Testis (tissue), 3 donors: ENCODE measurements around the gene PAXIP1. TPM values are rescaled to one million over a fixed set of nuclear protein-coding genes. Genes with fewer than 3 reads are reported as not detected.

Experiments used
- DNase-seq: peaks from one replicate; pipeline ENCODE4 v3.0.0-alpha.2; 2019
- H3K27ac ChIP-seq, 2 donors: fragments of 200-600 bp; sonication (generic); one replicate each; pipeline ENCODE4 v1.5.1; 2019
- H3K27me3 ChIP-seq: fragments of 200-600 bp; sonication (generic); one replicate; pipeline ENCODE4 v1.5.1; 2019
- H3K36me3 ChIP-seq: fragments of 200-600 bp; sonication (generic); one replicate; pipeline ENCODE4 v1.5.1; 2017; ENCODE audit warnings: low read depth; ENCODE audit errors: missing control alignments
- H3K4me1 ChIP-seq: fragments of 200-600 bp; sonication (generic); one replicate; pipeline ENCODE4 v1.5.1; 2019
- H3K4me3 ChIP-seq, 2 donors: fragments of 200-600 bp; sonication (generic); one replicate each; pipeline ENCODE4 v1.5.1; 2017 to 2019
- H3K9me3 ChIP-seq: fragments of 200-600 bp; sonication (generic); one replicate; pipeline ENCODE4 v1.5.1; 2017
- POLR2A ChIP-seq: fragments of 450-650 bp; IDR thresholded peaks from one replicate; pipeline ENCODE4 v1.6.1; 2017; ENCODE audit warnings: antibody characterized with exemption, mild to moderate bottlenecking, moderate library complexity
- WGBS, 2 donors: methylation state at CpG; one replicate each; pipeline ENCODE4 v1.1.5; 2018; 5-methylcytosine and 5-hydroxymethylcytosine counted together
- intact Hi-C: fragments of 100-400 bp; cut with DNase I; formaldehyde crosslinking; loops from one replicate; pipeline ENCODE4 v1.15.1; 2023; ENCODE audit warnings: low total_unique reads
- polyA plus RNA-seq: library from polyadenylated mRNA; stranded (reverse); fragments of 350-450 nt; fragmentation: Illumina TruSeq; extraction: RNeasy Lipid Tissue Mini Kit (QIAGEN cat#74804); gene quantifications from one replicate; pipeline ENCODE4 v1.2.3, GENCODE V29; 2014; ENCODE audit warnings: low read depth, low replicate concordance; ENCODE audit not compliant: insufficient read depth
- total RNA-seq, 2 donors: library from RNA; depleted of rRNA; stranded (reverse); fragments of >200 nt; gene quantifications; one replicate each; pipeline ENCODE4 v1.2.3, GENCODE V29; 2016
- TF ChIP-seq, protein P1 (sequence below), 3 experiments: fragments of 450-650 bp in 2 of 3; fragments of 200-600 bp in 1 of 3; sonication (generic) in 1 of 3; IDR thresholded peaks; one replicate each; pipeline ENCODE4 v1.5.1; 2016 to 2019; ENCODE audit warnings: antibody characterized with exemption in 3 of 3, mild to moderate bottlenecking in 2 of 3, moderate library complexity in 1 of 3

The PAXIP1 gene
- total and polyA plus RNA-seq, 3 donors from 2014 or later, result 24.2 to 39.4 (median 37.2) TPM

DNA sequence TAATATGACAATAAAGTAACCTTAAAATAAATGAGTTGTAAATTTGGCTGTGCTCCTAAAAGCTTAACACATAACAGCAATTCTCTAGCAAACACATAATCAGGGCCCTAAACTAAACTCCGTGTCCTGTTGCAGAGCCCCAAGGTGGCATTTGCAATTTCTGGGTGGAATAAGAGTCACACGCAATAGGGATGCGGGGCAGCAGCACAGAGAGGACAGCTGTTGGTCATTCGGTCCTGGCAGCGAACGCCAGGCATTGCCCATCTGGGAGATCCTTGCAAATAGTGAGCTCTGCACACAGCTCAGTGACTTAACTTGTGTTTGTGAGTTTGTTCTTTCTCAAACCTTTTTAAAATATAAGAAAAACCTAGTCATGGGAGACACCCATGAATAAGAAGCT lies 25.7 kb downstream of the PAXIP1 start:
- TF ChIP-seq POLR2A, result no peak
- TF ChIP-seq, protein P1, sequence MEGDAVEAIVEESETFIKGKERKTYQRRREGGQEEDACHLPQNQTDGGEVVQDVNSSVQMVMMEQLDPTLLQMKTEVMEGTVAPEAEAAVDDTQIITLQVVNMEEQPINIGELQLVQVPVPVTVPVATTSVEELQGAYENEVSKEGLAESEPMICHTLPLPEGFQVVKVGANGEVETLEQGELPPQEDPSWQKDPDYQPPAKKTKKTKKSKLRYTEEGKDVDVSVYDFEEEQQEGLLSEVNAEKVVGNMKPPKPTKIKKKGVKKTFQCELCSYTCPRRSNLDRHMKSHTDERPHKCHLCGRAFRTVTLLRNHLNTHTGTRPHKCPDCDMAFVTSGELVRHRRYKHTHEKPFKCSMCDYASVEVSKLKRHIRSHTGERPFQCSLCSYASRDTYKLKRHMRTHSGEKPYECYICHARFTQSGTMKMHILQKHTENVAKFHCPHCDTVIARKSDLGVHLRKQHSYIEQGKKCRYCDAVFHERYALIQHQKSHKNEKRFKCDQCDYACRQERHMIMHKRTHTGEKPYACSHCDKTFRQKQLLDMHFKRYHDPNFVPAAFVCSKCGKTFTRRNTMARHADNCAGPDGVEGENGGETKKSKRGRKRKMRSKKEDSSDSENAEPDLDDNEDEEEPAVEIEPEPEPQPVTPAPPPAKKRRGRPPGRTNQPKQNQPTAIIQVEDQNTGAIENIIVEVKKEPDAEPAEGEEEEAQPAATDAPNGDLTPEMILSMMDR (IDR thresholded peaks at IDR 0.05), result no peak
- no peaks in the 10 kb centered on the region for H3K9me3 ChIP-seq
- no peaks in the 10 kb centered on the region for H3K27me3 ChIP-seq
- intact Hi-C loops, result no loop called here
- DNase-seq, result no peak
- H3K4me1 ChIP-seq, result no peaks in the 10 kb centered on the region
- no peak overlapping the region for H3K27ac ChIP-seq
- WGBS, 2 donors, result 90 to 95% methylated on average over 6 of the region's 6 CpGs
- H3K4me3 ChIP-seq, result no peak overlapping the region
- no peaks in the 10 kb centered on the region for H3K36me3 ChIP-seq

DNA sequence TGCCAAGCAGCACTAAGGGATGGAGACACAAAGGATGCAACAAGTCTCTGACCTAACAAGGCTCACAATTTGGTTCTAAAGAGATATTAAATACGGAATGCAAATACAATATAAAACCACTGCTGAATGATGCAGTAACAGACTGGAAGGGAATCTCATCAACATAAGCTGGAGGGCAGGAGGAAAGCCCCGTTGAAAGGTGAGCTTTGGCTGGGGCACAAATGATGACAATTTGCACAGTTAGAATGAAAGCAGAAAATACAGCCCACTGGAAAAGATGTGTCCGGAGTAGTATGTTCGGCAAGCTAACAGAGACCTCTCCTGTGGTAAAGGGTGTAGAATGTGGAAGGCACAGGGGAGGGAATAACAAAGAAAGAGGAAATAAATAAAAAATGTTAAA lies 26.1 kb downstream of the PAXIP1 start:
- intact Hi-C loops, result no loop called here
- WGBS, 2 donors, result 97 to 98% methylated on average over 4 of the region's 4 CpGs
- H3K27ac ChIP-seq, result no peak overlapping the region
- H3K27me3 ChIP-seq, result no peaks in the 10 kb centered on the region
- no peaks in the 10 kb centered on the region for H3K9me3 ChIP-seq
- H3K4me1 ChIP-seq, result no peaks in the 10 kb centered on the region
- H3K4me3 ChIP-seq, result no peak overlapping the region
- H3K36me3 ChIP-seq, result no peaks in the 10 kb centered on the region
- DNase-seq, result no peak
- TF ChIP-seq, protein P1 (IDR thresholded peaks at IDR 0.05), result no peak
- TF ChIP-seq POLR2A, result no peak

DNA sequence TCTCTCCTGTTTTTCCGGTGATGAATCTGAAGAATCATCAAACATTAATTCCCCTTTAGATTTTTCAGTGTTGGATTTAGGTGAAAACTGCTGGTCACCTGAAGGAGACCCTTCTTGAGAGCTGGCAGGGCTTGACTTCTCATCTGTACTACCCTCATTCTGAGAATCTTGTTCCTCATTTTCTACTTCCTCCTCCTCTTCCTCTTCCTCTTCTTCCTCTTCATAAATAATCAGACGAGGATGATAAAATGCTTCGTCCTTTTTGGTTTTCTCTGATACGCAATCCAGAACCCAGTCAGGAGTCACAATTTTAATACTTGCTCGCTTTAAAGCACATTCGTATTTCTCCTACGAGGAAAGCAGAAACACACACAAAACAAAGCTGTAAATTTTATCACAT lies 26.9 kb downstream of the PAXIP1 start:
- TF ChIP-seq POLR2A, result no peak
- TF ChIP-seq, protein P1 (IDR thresholded peaks at IDR 0.05), result no peak
- H3K27me3 ChIP-seq, result no peaks in the 10 kb centered on the region
- no peak overlapping the region for H3K4me3 ChIP-seq
- WGBS, 2 donors, result 88 to 90% methylated on average over 7 of the region's 7 CpGs
- no peak overlapping the region for H3K27ac ChIP-seq
- no peak for DNase-seq
- no peaks in the 10 kb centered on the region for H3K36me3 ChIP-seq
- no peaks in the 10 kb centered on the region for H3K4me1 ChIP-seq
- intact Hi-C loops, result no loop called here
- H3K9me3 ChIP-seq, result no peaks in the 10 kb centered on the region

DNA sequence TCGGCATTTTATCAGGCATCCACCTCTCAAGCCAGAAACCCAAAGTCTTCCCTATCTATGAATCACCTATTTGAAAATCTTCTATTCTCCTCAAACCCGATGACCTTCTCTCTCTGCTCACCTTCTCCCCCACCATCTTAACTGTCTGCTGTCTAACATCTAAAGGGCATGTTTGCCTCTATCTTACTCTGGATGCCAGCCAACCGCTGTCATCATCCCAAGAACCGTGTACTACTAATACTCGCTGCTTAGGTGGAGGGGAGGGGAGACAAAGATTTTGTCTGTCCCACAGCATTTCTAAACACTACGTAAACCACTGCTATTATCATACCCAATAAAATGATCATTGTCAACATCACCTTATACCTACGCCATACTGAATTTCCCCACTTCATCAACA lies 29.5 kb downstream of the PAXIP1 start:
- no peak for TF ChIP-seq POLR2A
- TF ChIP-seq, protein P1 (IDR thresholded peaks at IDR 0.05), result no peak
- intact Hi-C loops, result no loop called here
- WGBS, 2 donors, result 93 to 94% methylated on average over 7 of the region's 7 CpGs
- Histone ChIP-seq H3K27me3 (no peaks in the 10 kb centered on the region), H3K4me3 (no peak overlapping the region), H3K27ac (no peak overlapping the region), H3K4me1 (no peaks in the 10 kb centered on the region), H3K36me3 (no peaks in the 10 kb centered on the region), H3K9me3 (no peaks in the 10 kb centered on the region)
- no peak for DNase-seq

DNA sequence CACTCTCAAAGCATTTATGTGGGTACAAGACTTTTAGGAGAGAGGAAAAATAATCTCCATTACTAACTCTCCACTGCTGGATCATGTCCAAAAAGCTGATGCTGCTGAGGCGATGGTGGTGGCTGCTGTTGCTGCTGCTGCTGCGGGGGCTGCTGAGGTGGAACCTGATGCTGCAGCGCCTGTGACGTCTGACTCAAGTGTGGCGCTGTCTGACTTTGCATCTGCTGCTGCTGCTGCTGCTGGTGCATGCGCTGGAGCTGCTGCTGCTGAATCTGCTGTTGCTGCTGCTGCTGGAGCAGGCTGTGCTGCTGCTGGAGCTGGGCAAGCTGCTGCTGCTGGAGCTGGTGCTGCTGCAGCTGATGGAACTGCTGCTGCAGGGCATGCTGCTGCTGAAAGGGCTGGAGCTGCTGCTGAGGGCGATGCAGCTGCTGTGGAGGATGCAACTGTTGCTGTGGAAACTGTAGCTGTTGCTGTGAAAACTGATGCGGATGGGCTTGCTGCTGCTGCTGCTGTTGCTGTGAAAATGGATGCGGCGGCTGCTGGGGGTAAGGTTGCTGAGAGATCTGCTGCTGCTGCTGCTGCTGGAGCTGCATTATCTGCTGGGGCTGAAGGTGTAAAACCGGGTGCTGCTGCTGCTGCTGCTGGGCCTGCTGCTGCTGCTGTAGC lies 34.5 kb downstream of the PAXIP1 start:
- no peak for DNase-seq
- H3K27ac ChIP-seq, result no peak overlapping the region

More for the DNA sequence above, 34.5 kb downstream of the PAXIP1 start:
- no peak for TF ChIP-seq POLR2A
- TF ChIP-seq, protein P1 (IDR thresholded peaks at IDR 0.05), result no peak
- no peaks in the 10 kb centered on the region for H3K9me3 ChIP-seq
- intact Hi-C loops, result no loop called here
- no peaks in the 10 kb centered on the region for H3K4me1 ChIP-seq
- no peak overlapping the region for H3K4me3 ChIP-seq
- no peaks in the 10 kb centered on the region for H3K27me3 ChIP-seq
- 82 to 85% methylated on average over 9 to 11 of the region's 11 CpGs for WGBS, 2 donors
- H3K36me3 ChIP-seq, result no peaks in the 10 kb centered on the region
